IPS-11a (cell line): ENCODE data around the gene PARG.
"Not testable (repeated sequence)": the region's sequence is repeated elsewhere in the genome, so short reads cannot be mapped to it uniquely, and the experiment has no call there.

Source experiments
- H3K4me3 ChIP-seq: one replicate; pipeline ENCODE4 v1.5.1; 2013; ENCODE audit warnings: low read depth, low read length, control low read depth

Gene PARG

DNA sequence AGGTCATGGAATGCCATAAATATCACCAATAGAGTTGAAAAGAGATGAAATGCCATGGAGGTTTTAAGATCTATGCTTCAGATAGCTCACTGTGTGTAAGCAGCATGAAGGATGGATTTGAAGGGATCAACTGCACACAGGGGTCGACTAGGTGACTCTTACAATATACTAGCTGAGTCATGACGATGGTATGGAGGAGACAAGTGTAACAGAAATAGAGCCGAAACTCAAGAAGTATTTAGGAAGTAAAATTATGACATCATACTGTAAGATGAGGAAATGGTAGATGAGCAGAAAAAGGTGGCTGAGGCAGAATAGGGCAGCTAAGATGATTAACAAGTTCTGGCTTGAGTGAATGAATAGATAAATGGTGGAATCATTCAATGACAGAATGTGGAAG lies 38.0 kb downstream of the PARG start:
- H3K4me3 ChIP-seq = not testable (repeated sequence)

GRCh38 chr10:49900406-49900805 lies 41.4 kb downstream of the PARG start:
- not testable (repeated sequence) for H3K4me3 ChIP-seq

DNA sequence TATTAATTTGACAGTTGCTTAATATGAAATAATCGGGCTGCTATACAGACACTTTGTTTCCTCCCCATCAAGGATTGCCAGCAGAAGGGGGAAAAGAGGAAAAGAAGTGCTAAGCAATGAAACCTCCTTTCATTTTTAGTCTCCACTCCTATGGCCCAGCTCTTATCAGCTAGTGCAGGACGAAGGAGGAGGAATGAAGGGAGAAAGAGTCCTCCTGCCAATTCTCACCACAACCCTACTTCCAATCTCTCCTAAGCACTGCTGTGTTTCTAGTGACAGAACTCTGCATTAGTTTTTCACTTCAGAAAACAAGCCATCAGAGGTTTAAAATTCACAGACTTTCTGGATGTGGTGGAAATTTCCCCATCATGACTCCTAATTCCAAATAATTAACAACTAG lies 41.8 kb downstream of the PARG start:
- not testable (repeated sequence) for H3K4me3 ChIP-seq

GRCh38 chr10:49890025-49890424 lies 51.8 kb downstream of the PARG start:
- H3K4me3 ChIP-seq = not testable (repeated sequence)

DNA sequence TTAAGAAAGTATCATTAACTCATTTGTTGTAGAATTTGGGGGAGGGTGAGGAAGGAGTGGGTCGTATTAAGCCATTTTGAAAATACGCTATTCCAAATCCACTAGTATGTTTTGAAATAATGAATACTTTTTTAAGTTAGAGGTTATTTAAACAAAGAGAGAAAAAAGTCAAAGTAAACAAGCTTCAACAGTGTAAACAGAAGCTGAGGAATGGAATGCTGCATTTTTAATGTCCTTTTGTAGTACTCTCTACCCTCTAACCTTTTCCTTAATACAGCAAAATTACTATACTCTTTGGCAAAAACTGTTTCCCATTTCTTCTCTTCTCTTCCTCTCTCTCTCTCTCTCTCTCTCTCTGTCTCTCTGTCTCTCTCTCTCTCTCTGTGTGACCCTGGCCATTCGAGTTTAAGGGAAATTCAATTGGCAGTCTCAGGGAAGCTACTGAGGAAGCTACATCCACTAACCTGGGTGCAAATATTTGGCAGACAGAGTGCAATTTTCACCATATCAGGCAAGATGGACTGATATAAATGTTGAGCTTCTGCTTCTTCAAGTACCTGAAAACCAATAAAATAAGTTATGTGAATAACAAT lies 57.0 kb downstream of the PARG start:
- H3K4me3 ChIP-seq = not testable (repeated sequence)

DNA sequence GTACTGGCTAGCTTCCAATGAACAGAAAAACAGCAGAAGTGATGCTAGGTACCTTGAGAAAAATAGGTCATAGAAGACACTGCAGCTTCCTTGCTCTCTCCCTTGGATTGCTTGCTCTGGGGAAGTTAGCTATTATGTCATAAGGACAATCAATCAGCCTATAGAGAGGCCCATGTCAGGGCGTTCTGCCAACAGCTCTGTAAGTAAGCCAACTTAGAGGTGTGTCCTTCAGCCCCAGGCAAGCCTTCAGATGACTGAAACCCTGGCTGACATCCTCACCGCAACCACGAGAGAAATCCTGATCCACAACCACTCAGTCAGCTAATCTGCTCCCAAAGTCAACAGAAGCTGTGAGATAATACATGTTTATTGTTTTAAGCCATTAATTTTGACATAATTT lies 58.0 kb downstream of the PARG start:
- not testable (repeated sequence) for H3K4me3 ChIP-seq

DNA sequence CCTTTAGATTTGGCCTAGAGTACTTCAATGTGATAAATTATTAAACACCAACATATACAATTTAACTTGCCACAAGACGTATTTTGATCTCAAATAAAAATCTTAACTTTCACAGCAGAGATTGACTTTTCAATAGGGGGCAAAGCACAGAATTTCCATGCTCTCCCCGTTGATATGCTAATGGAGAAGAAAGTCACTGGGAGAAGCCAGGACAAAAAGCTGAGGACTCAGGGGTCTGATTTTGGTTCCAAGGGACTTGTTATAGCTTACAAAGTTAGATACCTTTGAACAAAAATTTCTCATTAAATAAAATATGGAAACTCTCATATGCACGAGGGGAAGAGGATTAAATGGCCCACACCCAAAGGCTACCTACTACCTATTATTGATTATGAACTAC lies 59.5 kb downstream of the PARG start:
- not testable (repeated sequence) for H3K4me3 ChIP-seq

DNA sequence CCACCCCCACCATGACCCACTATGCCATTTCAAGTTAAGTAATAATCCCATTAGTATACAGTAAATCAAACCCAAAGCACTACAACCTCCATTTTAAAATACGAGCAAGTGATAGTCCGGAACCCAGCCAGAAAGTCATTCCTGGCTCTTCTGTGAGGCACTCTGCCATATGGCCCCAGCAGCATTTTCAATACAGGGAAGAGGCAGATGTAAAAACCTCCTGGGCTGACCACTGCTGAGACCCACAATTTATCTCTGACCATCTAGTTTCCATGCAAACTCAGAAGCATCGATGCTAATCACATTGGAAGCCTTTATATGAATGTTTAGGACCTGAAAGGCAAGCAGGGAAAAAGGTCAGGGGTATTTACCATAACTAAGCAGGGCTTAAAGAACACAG lies 69.1 kb downstream of the PARG start:
- H3K4me3 ChIP-seq = not testable (repeated sequence)

- H3K4me3 ChIP-seq = not testable (repeated sequence)
Measured at GRCh38 chr10:49871462-49871861, 70.4 kb downstream of the PARG start.

GRCh38 chr10:49859933-49860332 lies 81.9 kb downstream of the PARG start:
- H3K4me3 ChIP-seq = not testable (repeated sequence)

DNA sequence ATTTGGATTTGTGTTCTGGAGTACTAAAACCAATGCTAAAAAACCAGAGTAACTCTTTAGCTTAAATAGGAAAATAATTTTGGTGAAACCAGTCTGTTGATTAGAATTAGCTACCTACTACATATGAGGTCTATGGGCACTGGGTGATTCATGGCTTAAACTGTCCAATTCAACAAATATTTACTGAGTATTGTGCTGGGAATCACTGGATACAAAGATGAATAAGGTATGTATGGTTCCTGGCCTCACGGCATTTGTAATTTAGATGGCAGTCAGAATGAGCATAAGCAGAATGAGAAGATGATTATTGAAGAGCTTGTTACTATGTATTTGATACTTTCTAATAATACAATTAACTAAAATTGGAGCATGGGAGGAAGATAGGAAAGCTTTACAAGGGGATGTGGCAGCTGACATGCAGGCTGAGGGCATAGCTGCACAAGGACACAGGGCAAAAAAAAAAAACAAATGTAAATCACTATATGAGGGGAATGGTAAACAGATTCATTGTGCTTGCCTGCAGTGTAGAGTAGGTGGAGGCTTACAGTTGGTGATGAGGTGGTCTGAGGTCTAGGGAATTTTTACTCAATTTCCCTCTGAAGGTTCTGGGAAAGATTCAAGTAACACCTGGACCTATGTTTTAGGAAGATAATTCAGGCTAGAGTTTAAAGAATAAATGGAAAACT lies 83.0 kb downstream of the PARG start:
- H3K4me3 ChIP-seq = not testable (repeated sequence)

GRCh38 chr10:49849520-49849919 lies 92.3 kb downstream of the PARG start:
- not testable (repeated sequence) for H3K4me3 ChIP-seq

DNA sequence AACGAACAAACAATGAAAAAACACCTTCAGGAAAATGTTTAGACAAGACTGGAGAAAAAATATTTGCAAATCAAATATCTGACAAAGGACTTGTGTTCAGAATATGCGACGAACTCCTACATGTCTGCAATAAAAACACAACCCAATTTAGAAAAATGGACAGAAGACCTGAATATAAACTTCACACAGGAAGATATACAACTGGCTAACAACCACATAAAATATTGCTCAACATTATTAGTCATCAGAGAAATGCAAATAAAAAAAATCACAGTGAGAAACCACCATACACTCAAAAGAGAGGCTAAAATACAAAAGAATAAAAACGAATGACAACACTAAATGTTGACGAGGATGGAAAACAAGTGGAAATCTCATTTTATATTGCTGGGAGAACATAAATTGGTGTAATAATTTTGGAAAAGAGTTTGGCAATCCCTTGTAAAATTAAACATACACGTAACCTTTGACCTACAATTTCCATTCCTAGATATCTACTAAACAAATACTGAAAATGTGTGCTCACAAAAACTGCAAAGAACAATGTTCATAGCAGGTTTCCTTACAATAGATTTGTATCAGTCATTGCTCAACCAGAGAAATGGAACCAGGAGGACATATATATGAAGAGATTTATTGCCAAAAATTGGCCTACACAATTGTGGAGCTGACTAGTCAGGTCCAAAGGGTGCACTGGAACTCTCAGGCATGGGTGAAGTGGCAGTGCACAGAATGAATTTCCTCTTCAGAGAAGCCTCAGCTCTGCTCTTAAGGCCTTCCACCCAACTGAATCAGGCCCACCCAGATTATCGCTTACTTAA lies 96.8 kb downstream of the PARG start:
- H3K4me3 ChIP-seq = no peak overlapping the region

DNA sequence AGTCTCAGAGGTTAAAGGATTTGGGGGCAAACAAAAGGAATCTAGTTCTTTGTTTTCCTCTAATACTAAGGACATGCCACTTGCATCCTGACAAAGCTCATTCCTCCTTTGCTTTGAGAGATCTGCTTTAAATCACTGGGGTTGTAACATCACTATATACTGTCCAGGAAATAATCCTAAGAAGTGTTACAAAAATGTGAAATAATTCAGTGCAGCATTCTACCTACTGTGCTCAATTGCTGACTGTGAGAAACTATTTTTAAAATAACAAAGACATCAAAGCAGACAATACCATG lies 99.5 kb downstream of the PARG start:
- not testable (repeated sequence) for H3K4me3 ChIP-seq

DNA sequence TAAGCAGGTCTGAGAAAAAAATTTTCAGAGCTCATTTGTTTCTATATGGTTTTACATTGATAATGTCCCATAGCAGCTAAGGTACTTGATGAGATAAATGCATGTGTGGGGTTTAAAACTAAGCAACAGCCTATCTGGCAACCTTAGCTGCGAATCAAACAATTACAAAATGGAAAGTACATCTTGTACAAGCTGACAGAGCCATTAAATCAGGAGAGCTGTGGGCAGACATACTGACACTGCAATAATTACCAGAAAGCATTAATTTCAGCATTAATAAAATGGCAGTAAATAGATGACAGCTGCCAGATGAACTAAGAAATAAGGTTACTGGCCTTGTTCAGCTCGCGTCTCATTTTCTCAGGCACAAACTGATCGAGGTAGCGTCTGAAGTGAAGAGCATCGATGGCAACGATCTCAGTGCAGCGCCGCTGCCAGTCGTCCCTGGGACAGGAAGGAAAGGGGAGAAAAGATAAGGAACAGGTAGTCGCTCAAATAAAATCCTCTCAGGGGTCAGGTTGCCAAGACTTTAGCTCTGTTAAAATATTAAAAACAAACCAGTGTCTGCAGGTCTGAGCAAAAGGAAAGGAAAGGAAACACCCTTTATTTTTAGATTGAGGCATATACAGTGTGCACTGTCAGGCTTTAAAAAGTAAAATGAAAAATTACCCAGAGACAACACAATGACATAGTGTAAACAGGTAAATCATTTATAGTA lies 100.1 kb downstream of the PARG start:
- no peak overlapping the region for H3K4me3 ChIP-seq

GRCh38 chr10:49837685-49838084 lies 104.1 kb downstream of the PARG start:
- H3K4me3 ChIP-seq = no peak overlapping the region

GRCh38 chr10:49837051-49837478 lies 104.8 kb downstream of the PARG start:
- no peak overlapping the region for H3K4me3 ChIP-seq

DNA sequence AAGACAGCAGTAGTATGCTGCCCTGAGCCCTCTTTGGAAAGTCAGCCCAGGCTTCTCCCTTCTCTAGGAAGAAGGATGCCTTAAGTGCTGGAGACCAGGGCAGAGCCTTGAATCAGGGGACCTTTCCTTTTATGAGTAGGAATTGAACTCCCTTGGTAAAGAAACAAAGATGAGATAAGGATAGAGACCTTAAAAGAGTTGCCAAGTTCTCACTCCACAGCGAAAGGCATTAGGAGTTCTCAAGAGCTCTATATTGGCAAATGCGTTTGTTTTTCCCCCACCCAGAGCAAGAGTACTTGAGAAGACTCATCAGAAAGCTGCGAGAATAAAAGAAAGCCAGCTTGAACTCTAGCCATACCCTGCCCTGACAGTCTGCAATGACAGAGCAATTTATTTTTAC lies 106.9 kb downstream of the PARG start:
- H3K4me3 ChIP-seq = no peak overlapping the region

- no peak overlapping the region for H3K4me3 ChIP-seq
Measured at GRCh38 chr10:49834201-49834600, 107.6 kb downstream of the PARG start.

GRCh38 chr10:49833168-49833567 lies 108.7 kb downstream of the PARG start:
- no peak overlapping the region for H3K4me3 ChIP-seq

GRCh38 chr10:49831352-49832035 lies 110.3 kb downstream of the PARG start:
- H3K4me3 ChIP-seq = no peak overlapping the region
